Inflammatory macrophage treated with lipopolysaccharide for 4 hours (primary cell): ENCODE results near the gene TAS2R50.
"Not testable (repeated sequence)": the region's sequence is repeated elsewhere in the genome, so short reads cannot be mapped to it uniquely, and the experiment has no call there.

Experiments used
- DNase-seq: peaks from one replicate; pipeline ENCODE4 v3.0.0-alpha.2; 2020

Gene TAS2R50, protein sequence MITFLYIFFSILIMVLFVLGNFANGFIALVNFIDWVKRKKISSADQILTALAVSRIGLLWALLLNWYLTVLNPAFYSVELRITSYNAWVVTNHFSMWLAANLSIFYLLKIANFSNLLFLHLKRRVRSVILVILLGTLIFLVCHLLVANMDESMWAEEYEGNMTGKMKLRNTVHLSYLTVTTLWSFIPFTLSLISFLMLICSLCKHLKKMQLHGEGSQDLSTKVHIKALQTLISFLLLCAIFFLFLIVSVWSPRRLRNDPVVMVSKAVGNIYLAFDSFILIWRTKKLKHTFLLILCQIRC

DNA sequence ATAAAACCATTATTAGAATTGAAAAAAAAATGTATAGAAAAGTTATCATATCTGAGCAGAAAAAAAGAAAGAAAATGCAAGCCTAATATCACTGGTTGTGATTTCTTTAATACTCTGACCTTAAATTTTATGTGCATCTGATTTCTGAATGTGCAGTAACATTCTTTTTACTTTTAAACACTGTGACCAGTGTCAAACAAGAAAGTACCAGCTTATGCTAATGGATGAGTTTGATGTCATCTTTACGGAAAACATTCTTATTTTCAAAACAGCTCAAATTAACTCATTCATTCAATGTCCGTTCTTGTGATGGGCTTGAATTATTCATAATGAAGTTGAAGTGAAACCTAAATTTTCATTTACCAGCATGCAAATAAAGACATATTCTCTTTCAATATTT, at the start of gene TAS2R50:
TSS of gene TAS2R50 (minus strand) at position 101 of the 400 bp plus-strand sequence. CDS start at position 49, 52 bp downstream.
- no peak for DNase-seq

DNA sequence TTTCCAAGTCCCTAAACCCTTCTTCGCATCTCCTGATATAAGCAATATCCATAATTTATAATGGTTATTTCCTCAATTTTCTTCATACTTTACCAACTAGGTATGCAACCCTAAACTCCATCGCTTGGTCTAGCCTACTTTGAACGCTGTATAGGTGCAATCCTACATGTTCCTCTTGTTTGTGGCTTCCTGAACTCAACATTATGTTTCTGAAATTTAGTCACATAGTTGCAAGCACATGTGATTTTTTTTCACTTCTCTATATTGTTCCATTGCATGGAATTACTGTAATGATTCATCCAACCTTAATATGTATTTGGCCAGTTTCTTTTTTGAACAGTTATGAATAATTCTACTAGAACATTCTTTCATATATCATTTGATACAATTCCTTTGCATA, 47.2 kb upstream of the TAS2R50 start:
- not testable (repeated sequence) for DNase-seq

DNA sequence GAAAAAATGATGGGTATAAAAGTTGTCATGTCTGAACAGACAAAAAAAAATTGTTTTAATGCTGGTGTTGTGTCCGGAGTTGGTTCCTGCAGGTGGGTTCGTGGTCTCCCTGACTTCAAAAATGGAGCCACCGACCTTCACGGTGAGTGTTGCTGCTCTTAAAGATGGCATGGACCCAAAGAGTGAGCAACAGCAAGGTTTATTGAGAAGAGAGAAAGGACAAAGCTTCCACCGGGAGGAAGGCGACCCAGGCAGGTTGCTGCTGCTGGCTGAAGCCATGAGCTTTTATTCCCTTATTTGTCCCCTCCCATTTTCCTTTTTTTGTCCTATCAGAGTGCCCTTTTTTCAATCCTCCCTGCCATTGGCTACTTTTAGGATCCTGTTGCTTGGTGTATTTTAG, 44.6 kb upstream of the TAS2R50 start, which contains the start of gene TAS2R31:
TSS of gene TAS2R31 (minus strand) at position 101 of the 400 bp plus-strand sequence. CDS start at position 29, 72 bp downstream.
- no peak for DNase-seq

DNA sequence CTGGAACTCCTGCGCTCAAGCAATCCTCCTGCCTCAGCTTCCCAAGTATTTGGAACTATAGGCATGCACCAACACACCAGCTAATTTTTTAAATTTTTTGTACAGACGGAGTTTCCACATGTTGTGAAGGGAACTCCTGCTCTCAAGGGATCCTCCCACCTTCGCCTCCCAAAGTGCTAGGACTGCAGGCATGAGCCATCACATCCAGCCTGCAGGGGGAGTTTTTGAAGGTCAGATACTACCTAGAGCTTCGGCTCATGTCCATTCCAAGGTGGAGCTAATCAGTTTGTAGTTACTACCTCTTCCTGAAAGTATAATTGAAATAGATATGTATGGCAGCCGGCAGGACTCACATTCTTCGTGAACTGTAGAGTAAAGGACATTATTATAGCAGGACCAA, 39.4 kb upstream of the TAS2R50 start:
- no peak for DNase-seq

DNA sequence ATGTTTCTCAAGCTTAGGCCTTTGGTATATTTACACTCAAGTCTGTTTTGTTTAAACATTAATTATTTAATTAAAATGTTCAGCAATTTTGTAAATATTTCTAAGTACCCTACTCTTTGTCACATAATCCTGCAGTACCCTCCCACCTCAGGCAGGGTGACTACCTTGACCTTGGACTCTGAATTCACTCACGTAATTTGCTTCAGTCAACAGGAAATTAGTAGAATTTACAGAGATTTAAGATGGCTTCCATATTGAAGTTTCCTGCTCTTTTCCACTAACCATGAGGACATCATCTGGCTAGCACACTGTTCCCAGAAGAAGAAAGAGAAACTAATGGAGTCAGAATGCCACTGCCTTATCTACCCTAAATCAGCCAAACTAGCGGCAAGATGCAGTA, 36.7 kb upstream of the TAS2R50 start:
- DNase-seq, result no peak

DNA sequence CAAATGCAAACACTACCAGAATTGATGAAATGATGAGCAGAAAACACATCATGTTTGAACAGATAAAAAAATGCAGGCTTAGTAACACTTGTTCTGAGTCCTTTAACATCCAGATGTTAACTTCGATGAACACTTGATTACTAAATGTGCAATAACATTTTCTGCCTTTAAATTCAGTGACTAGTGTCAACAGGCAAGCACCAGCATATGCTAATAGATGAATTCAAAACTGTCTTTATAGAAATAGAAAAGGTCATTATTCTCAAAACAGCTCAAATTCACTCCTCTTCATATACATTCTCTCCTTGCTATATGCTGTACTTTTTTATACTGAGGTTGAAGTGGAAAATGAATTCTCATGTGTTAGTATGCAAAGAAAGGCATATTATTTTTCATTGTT, 35.8 kb upstream of the TAS2R50 start, which contains the start of gene TAS2R19:
TSS of gene TAS2R19 (minus strand) at position 101 of the 400 bp plus-strand sequence. CDS start at position 52, 49 bp downstream.
- no peak for DNase-seq

DNA sequence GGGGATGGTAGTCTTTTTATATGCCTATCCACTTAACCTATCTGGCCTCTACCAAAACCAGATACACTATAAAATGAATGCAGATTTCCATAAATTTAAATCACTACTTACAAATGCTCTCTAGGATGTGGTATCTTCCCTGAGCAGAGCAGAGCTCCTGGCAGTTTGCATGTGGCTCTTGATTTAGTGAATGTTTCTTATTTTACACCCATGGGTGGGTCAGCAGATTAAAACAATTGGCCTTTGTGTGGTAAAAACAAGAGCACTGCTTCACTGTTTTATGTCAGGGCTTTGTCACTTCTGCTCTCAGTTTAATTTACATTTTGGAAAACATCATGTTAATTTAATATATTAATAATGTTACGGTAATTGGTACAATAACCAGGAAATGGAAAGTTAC, 30.2 kb upstream of the TAS2R50 start:
- DNase-seq, result no peak

DNA sequence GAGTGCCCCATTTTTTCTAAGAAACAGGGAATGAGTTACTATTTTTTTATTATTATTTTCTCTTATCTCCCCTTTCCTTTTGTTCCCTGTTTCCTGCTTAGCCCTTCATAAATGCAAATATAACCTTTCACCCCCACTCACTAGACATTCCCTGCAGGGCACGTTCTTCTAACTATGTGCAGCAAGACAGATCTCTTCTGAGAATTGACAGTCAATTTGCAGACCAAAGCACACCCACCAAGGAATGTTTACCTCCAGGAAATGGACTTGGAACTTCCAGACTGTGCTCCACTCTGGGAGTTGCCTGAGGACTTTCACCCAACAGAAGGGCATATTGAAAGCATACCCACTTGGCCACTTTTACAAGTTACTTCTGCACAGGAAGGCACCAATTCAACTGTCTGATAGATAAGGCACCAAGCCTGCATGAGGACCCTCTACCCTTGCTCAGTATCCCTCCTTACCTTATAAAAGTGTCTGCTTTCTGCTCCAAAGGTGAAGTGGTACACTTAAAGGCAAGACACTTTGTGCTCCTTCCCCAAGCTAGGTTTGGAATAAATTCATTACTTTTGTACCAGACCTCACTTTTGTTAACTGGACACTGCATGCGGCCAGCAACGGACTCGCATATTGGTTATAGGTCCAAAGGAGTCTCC, 29.2 kb upstream of the TAS2R50 start:
- no peak for DNase-seq

DNA sequence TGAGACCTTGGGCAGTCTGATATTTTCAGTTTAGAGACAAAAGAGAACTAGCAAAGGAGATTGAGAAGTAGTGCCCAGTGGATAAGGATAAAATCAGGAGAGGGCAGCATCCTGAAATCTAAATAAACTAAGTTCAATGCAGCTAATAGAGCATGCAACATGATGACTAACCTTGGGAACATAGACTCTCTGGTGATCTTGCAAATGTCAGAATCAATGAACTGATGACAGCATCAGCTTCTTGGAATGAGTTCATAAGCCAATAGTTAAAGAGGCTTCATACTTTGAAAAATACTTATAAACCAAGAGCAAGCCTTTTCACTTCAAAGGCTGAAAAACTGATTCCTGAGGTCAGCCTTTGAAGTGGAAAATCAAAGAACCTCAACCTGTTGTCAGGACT, 27.5 kb upstream of the TAS2R50 start:
- no peak for DNase-seq

DNA sequence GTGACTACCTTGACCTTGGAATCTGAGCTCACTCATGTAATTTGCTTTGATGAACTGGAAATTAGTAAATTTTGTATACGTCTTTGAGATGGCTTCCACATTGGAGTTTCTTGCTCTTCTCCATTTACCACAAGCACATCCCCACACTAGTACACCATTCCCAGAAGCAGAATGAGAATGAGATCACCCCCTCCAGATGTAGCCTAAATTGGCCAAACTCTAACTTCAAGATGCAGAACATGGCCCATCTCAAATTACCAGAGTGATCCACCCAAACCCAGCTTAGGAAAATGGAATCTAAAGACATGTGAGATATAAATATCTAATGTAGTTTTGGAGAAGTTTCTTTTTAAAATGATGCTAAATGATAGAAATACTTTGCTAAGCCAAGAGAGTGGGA, 20.9 kb upstream of the TAS2R50 start:
- DNase-seq, result no peak

DNA sequence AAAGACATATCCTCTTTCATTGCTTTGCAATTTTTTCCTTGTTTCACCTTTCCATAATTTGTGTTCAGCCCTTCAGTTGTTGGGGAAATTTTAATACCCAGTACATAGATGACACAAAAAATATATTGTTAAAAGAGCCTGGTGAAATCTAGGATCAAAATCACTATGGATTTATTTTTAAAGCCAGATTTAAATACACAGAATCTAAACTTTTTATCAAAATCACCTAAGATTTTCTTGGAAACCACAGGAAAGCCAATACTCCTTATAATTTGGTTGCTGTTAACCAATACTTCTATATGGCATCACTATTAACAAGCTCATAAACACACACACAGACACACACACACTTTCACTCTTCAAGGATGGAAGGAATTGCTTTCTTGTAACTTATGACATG, 11.5 kb upstream of the TAS2R50 start, which contains the start of gene TAS2R20:
TSS of gene TAS2R20 (minus strand) at position 101 of the 400 bp plus-strand sequence. CDS start 429 bp downstream, outside the sequence.
- no peak for DNase-seq

DNA sequence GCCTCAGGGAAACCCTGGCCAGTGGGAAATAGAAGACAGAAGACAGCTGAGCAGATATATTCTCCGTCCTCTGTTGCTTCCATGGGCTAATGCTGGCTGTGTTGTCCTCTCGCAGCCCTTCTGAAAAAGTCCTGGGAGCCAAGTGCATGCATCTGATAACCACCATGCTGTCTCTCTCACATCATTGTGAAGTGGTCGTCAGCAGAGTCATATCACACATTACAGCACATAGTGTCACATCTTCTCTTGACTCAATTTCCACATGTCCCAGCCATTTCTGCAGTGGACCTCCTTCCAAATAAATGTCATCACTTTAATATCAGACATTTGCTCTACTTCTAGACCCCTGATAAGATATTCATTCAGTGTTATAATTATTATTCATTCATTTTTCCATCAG, 7.6 kb upstream of the TAS2R50 start:
- no peak for DNase-seq

DNA sequence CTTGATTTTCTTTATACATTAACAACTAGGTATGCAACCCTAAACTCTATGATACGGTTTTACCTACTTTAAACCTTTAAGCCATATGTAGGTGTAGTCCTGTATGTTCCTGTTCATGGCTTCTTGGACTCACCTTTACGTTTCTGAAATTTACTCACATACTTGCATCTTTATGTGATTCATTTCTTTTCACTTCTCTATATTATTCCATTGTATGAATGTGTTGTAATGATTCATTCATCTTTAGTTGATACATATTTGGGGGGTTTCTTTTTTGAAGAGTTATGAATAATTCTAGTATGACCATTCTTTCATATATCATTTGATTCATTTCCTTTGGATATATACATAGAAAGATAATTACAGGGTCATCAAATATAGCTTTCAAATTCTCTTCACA, 2.4 kb upstream of the TAS2R50 start:
- DNase-seq, result no peak

DNA sequence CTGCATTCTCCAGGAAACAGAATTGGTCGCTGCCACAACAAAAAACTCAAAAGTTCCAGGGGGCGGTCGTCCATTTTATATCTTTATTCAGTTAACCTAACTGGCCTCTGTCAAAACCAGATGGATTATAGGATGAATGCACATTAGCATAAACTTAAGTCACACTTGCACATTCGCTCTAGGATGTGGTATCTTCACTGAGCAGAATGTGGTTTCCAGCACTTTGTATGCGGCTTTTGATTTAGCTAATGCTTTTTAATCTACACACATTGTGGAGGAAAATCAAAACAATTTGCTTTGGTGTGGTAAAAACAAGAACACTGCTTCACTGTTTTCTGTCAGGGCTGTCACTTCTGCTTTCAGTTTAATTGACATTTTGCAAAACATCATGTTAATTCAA, 4.5 kb downstream of the TAS2R50 start:
- DNase-seq, result no peak

DNA sequence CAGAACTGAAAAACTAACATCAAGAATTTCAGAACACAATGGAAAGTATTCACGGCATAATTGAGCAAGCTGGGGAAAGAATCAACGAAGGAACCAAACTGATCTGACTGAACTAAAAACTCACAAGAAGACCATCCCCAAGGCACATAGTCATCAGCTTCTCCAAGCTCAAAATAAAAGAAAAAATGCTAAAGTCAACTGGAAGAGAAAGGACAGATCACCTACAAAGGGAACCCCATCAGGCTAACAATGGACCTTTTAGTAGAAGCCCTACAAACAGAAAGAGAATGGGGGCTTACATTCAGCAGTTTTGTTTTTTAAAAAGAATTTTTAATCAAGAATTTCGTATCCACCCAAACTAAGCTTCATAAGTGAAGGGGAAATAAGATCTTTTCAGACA, 11.7 kb downstream of the TAS2R50 start:
- no peak for DNase-seq

DNA sequence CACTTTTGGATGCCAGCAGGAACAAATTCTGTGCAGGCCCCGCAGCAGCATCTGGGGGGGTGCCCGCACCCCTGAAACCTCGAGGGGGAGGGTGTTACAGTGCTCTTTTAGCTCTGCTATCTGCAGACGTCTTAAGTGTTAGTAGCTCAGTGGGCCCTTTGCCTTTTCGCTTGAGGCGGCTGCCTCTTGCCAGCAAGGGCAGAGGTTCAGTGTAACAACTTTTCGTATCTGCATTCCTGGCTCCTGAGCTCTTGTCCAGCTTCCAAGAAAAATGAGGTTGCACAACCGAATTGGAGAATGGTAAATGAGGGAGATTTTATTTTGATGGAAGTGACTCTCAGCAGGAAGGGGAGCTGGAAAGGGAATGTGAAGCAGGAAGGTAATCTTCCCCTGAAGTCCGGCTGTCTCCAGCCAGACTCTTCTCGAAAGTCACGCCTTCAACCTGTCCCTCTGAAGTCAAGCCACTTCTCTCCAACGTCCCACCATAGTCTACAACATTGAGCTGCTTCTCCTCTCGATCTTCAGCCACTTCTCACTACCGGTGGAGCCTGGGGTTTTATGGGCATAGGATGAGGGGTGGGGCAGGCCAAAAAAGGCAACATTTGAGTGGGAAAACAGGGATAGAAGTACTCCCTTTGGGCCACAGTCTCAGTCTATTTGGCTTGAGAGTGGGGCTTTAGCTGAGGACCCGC, 17.8 kb downstream of the TAS2R50 start:
- no peak for DNase-seq

DNA sequence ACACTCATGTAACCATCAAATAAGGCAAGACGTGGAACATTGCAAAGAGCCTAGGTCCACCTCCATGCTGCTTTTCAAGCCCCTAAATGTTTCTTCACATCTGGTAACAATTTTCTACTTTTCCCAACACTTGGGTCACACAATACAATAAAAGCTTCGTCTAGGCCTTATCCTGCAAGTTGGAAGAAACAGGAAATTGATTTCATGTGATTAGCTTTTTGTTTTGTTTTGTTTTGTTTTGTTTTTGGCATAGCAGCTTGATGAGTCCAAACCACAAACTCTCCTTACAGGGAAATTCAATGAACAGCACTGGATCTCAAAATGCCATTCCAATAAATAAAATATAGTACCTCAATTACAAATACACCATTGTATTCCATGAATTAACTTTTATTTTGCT, 19.3 kb downstream of the TAS2R50 start:
- no peak for DNase-seq

DNA sequence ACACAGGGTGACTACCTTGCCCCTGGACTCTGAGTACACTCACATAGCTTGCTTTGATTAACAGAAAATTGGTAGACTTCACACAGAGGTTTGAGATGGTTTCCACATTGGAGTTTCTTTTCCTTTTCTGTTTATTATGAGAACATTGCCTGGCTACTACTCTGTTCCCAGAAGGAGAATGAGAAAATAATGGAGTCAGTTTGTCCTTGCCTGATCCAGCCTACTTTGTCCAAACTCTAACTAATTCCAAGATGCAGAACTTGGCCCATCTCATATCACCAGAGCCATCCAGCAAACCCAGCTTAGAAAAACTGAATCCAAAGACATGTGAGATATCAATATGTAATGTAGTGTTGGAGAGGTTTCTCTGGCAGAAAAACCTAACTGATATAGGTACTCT, 20.4 kb downstream of the TAS2R50 start:
- DNase-seq, result no peak

DNA sequence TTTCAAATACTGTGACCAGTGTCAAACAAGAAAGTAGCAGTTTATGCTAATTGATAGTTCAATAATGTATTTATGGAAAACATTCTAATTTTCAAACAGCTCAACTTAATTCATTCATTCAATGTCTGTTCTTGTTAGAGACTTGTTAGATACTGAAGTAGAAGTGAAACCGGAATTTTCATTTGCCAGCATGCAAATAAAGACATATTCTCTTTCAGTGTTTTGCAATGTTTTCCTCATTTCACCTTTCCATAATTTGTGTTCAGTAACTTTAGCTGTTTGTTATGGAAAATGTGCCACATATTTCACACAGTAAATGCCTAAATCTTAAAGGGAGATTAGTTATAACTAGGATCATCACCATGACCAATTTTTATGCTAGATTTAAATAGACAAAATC, 21.2 kb downstream of the TAS2R50 start:
- no peak for DNase-seq

DNA sequence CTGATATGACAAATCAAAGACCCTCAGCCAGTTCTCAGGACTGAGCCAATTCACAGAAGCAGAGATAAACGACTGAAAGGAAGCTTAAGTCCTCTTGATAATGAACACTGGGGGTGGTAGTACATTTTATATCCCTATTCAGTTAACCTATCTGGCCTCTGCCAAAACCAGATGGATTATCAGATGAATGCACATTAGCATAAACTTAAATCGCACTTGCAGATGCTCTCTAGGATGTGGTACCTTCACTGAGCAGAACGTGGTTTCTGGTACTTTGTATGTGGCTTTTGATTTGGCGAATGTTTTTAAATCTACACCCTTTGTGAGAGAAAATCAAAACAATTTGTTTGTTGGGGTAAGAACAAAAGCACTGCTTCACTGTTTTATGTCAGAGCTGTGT, 26.5 kb downstream of the TAS2R50 start:
- DNase-seq, result no peak

DNA sequence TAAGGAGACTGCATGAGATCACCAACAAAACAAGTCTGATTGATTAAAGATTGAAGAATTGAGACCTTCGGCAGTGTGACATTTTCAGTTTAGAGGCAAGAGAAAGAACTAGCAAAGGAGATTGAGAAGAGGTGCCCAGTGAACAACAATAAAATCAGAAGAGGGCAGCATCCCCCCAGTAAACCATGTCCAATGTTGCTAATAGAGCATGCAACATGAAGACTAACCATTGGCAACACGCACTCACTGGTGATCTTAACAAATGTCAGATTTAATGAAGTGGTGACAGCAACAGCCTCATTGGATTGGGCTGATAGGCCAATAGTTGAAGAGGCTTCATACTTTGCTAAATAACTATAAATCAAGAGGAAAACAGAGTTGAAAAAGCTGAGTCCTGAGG, 26.9 kb downstream of the TAS2R50 start:
- DNase-seq, result no peak

DNA sequence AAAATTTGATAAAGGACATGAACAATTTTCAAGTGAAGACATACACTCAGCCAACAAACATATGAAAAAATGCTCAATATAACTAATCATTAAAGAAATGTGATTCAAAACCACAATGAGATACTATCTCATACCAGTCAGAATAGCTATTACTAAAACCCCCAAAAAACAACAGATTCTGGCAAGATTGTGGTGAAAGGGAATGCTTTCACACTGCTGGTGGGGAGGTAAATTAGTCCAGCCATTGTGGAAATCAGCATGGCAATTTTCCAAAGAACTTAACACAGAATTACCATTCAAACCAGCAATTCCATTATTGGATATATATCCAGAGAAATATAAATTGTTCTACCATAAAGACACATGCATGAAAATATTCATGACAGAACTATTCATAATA, 29.0 kb downstream of the TAS2R50 start:
- DNase-seq, result no peak

DNA sequence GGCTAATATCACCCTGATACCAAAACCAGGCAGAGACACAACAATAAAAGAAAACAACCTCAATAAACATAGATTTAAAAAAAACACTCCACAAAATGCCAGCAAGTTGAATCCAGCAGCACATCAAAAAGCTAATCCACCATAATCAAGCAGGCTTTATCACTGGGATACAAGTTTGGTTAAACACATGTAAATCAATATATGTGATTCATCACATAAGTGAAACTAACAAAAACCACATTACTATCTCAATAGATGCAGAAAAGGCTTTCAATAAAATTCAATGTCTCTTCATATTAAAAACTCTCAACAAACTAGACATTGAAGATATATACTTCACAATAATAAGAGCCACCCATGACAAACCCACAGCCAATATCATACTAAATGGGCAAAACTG, 30.6 kb downstream of the TAS2R50 start:
- no peak for DNase-seq

DNA sequence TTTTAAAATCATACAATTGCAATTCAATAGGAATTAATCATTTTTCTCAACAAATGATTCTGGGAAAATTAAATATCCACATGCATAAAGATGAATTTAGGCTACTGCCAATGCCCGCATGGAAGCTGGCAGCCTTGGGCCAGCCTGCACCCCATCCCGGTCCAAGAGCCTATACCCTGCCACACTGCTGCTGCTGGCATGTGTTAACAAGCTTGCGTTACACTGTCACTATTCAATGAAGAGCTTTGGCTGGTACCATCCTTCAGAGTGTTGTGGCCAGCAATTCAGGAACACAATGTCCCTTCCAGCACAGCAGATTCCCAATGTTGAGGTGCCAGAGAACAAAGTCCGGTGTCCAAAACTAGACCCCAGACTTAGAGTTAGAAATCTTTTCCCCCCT, 34.1 kb downstream of the TAS2R50 start:
- DNase-seq, result no peak
